ENCODE data around the gene CAMTA1.

- TF ChIP-seq CTCF (IDR thresholded peaks at IDR 0.05 in 2 of 3, conservative IDR thresholded peaks at IDR 0.05 in 1 of 3; ENCODE audit: borderline replicate concordance in 1 of 3, insufficient read depth in 1 of 3, low read depth in 2 of 3, low read length in 2 of 3) (no peak), FOSL1 (IDR thresholded peaks at IDR 0.05; ENCODE audit: low read depth) (no peak), YY1 (IDR thresholded peaks at IDR 0.05; ENCODE audit: extremely low read depth, insufficient replicate concordance, low read depth, low read length) (no peak)
These were observed 614.4 kb downstream of the CAMTA1 start for GRCh38 chr1:7399514-7400125.

Measured in HCT116 (cell line).